Neural crest cell (in vitro differentiated cells): ENCODE measurements around the gene SNRPD3. TPM values are rescaled to one million over a fixed set of nuclear protein-coding genes. Genes with fewer than 3 reads are reported as not detected.
"Not testable (repeated sequence)": the region's sequence is repeated elsewhere in the genome, so short reads cannot be mapped to it uniquely, and the experiment has no call there.

ENCODE experiments used
- DNase-seq: peaks from one replicate; pipeline ENCODE4 v3.0.0; 2021; ENCODE audit warnings: low read depth, mixed read lengths, low spot score
- H3K27ac Mint-ChIP-seq: one replicate; pipeline ENCODE4 v1.8.0; 2021; ENCODE audit warnings: mild to moderate bottlenecking, mixed read lengths; ENCODE audit not compliant: unreplicated experiment
- H3K27me3 Mint-ChIP-seq: 2 replicates; pipeline ENCODE4 v1.8.0; 2021; ENCODE audit warnings: low read depth, mild to moderate bottlenecking, mixed read lengths
- H3K36me3 Mint-ChIP-seq: 2 replicates; pipeline ENCODE4 v1.8.0; 2021; ENCODE audit warnings: low read depth, mild to moderate bottlenecking, mixed read lengths
- H3K4me1 Mint-ChIP-seq: 2 replicates; pipeline ENCODE4 v1.8.0; 2021; ENCODE audit warnings: mixed read lengths
- H3K4me3 Mint-ChIP-seq: one replicate; pipeline ENCODE4 v1.8.0; 2021; ENCODE audit warnings: mild to moderate bottlenecking, mixed read lengths
- H3K9me3 Mint-ChIP-seq: 2 replicates; pipeline ENCODE4 v1.8.0; 2021; ENCODE audit warnings: mixed read lengths
- total RNA-seq: library from RNA; stranded (reverse); gene quantifications from 2 replicates; pipeline ENCODE4 v1.2.1, GENCODE V29; 2021

Gene SNRPD3
- total RNA-seq, 1 donor from 2014 or later, result 151 TPM

DNA sequence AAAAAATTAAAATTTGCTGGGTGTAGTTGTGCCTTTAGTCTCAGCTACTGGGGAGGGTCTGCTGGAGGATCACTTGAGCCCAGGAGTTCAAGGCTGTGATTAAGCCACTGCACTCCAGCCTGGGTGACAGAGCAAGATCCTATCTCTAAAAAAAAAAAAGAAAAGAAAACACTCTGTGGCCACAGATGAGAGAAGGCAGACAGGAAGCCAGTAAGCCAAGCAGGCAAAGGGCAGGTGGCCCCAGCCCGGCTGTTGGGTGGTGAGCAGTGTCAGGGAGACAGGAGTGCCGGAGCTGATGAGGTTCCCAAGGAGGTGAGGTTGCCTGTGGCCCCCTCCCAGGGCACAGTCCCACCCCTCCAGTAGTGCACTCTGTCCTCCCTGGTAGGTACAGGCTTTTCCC lies 66.8 kb downstream of the SNRPD3 start:
- not testable (repeated sequence) for DNase-seq, H3K4me3 Mint-ChIP-seq, H3K4me1 Mint-ChIP-seq, H3K27me3 Mint-ChIP-seq, H3K9me3 Mint-ChIP-seq, H3K27ac Mint-ChIP-seq, H3K36me3 Mint-ChIP-seq

Other genes starting within 250 kb of the SNRPD3 start
- 2.1 and 2.8 TPM in 2 replicates for gene ADORA2A, start 128.4 kb upstream of the SNRPD3 start, total RNA-seq
- gene UPB1, start 60.7 kb upstream of the SNRPD3 start, total RNA-seq, result 0.20 TPM in 1 of 2 replicates, not detected in the other
- 94.9 and 103 TPM in 2 replicates for gene GUCD1, start 861 bp upstream of the SNRPD3 start, total RNA-seq
- 15.4 and 16.7 TPM in 2 replicates for gene LRRC75B, start 37.1 kb downstream of the SNRPD3 start, total RNA-seq
- 1.4 and 3.3 TPM in 2 replicates for gene GGT1, start 47.2 kb downstream of the SNRPD3 start, total RNA-seq
- gene PIWIL3, start 218.7 kb downstream of the SNRPD3 start, total RNA-seq, result not detected in 2 replicates